ENCODE measurements around the gene FAM78B.

The FAM78B gene

GRCh38 chr1:166166698-166167571 lies at the start of gene FAM78B:
Gene FAM78B, minus strand, starts transcription at chr1:166167001. Its CDS starts 753 bp downstream, at chr1:166166248.
- peak in 1 of 2 donors; percentile 9 for DNase-seq (ENCODE audit: low read depth in 2 of 2)

GRCh38 chr1:166202546-166202945 lies 35.7 kb upstream of the FAM78B start:
- DNase-seq (ENCODE audit: low read depth in 2 of 2) = no peak

GRCh38 chr1:166200743-166201142 lies 33.9 kb upstream of the FAM78B start:
- DNase-seq (ENCODE audit: low read depth in 2 of 2) = no peak

- DNase-seq (ENCODE audit: low read depth in 2 of 2) = no peak
These were observed 30.8 kb upstream of the FAM78B start for GRCh38 chr1:166197597-166197996.

GRCh38 chr1:166197141-166197540 lies 30.3 kb upstream of the FAM78B start:
- no peak for DNase-seq (ENCODE audit: low read depth in 2 of 2)

GRCh38 chr1:166193057-166193698 lies 26.4 kb upstream of the FAM78B start:
- DNase-seq (ENCODE audit: low read depth in 2 of 2) = no peak

- DNase-seq (ENCODE audit: low read depth in 2 of 2) = no peak
These were observed 23.6 kb upstream of the FAM78B start for GRCh38 chr1:166190400-166190799.

- no peak for DNase-seq (ENCODE audit: low read depth in 2 of 2)
These were observed 22.3 kb upstream of the FAM78B start for GRCh38 chr1:166189126-166189525.

- DNase-seq (ENCODE audit: low read depth in 2 of 2) = no peak
These were observed 18.7 kb upstream of the FAM78B start for GRCh38 chr1:166185526-166185925.

- no peak for DNase-seq (ENCODE audit: low read depth in 2 of 2)
These were observed 18.1 kb upstream of the FAM78B start for GRCh38 chr1:166184897-166185296.

- no peak for DNase-seq (ENCODE audit: low read depth in 2 of 2)
These were observed 17.2 kb upstream of the FAM78B start for GRCh38 chr1:166184012-166184411.

GRCh38 chr1:166182281-166182680 lies 15.5 kb upstream of the FAM78B start:
- no peak for DNase-seq (ENCODE audit: low read depth in 2 of 2)

GRCh38 chr1:166176416-166176815 lies 9.6 kb upstream of the FAM78B start:
- DNase-seq (ENCODE audit: low read depth in 2 of 2) = no peak

GRCh38 chr1:166175032-166175431 lies 8.2 kb upstream of the FAM78B start:
- DNase-seq (ENCODE audit: low read depth in 2 of 2) = no peak

- no peak for DNase-seq (ENCODE audit: low read depth in 2 of 2)
These were observed 7.3 kb upstream of the FAM78B start for GRCh38 chr1:166174108-166174507.

- DNase-seq (ENCODE audit: low read depth in 2 of 2) = no peak
These were observed 5.3 kb upstream of the FAM78B start for GRCh38 chr1:166172106-166172505.

GRCh38 chr1:166170726-166171125 lies 3.9 kb upstream of the FAM78B start:
- DNase-seq (ENCODE audit: low read depth in 2 of 2) = no peak

GRCh38 chr1:166170075-166170474 lies 3.3 kb upstream of the FAM78B start:
- DNase-seq (ENCODE audit: low read depth in 2 of 2) = no peak

- no peak for DNase-seq (ENCODE audit: low read depth in 2 of 2)
These were observed 2.4 kb upstream of the FAM78B start for GRCh38 chr1:166169182-166169581.

- DNase-seq (ENCODE audit: low read depth in 2 of 2) = no peak
These were observed 748 bp upstream of the FAM78B start for GRCh38 chr1:166167572-166167925.

- no peak for DNase-seq (ENCODE audit: low read depth in 2 of 2)
These were observed 488 bp downstream of the FAM78B start for GRCh38 chr1:166166329-166166697.

GRCh38 chr1:166165661-166166328 lies 1.0 kb downstream of the FAM78B start:
- DNase-seq (ENCODE audit: low read depth in 2 of 2) = no peak
